Heart left ventricle (tissue), 16 donors: ENCODE data around the gene GYPC. TPM values are rescaled to one million over a fixed set of nuclear protein-coding genes. Genes with fewer than 3 reads are reported as not detected.
A peak's percentile ranks its signal among the peaks of the same experiment; 100 is the strongest.

Source experiments
- ATAC-seq, 4 donors: fragments of 200-7000 bp; cut with Tn5 transposase; one replicate each; pipeline ENCODE4 v1.9.1; 2020 to 2022; ENCODE audit warnings: moderate library complexity in 4 of 4, mild to moderate bottlenecking in 3 of 4, moderate number of reproducible peaks in 1 of 4
- DNase-seq, 5 donors: peaks; one replicate each; pipeline ENCODE4 v3.0.0-alpha.2; 2020
- H3K27ac ChIP-seq, 12 donors: fragments of 200-600 bp; sonication (generic) in 4 of 12; one replicate each; pipeline versions ENCODE4 v1.5.0 to v1.8.0; 2016 to 2022; ENCODE audit warnings: mild to moderate bottlenecking in 2 of 12
- H3K27me3 ChIP-seq, 9 donors: fragments of 200-600 bp; sonication (generic) in 2 of 9; one replicate each; pipeline versions ENCODE4 v1.5.1 to v1.8.0; 2016 to 2022; ENCODE audit warnings: mild to moderate bottlenecking in 3 of 9
- H3K36me3 ChIP-seq, 9 donors: fragments of 200-600 bp; sonication (generic) in 2 of 9; one replicate each; pipeline versions ENCODE4 v1.5.0 to v1.8.0; 2018 to 2022; ENCODE audit warnings: mild to moderate bottlenecking in 2 of 9
- H3K4me1 ChIP-seq, 12 donors: fragments of 200-600 bp; sonication (generic) in 4 of 12; one replicate each; pipeline versions ENCODE4 v1.5.0 to v1.8.0; 2016 to 2022; ENCODE audit warnings: mild to moderate bottlenecking in 3 of 12
- H3K4me3 ChIP-seq, 12 donors: fragments of 200-600 bp; sonication (generic) in 4 of 12; one replicate each; pipeline versions ENCODE4 v1.5.0 to v1.8.0; 2017 to 2022; ENCODE audit warnings: mild to moderate bottlenecking in 9 of 12, moderate library complexity in 4 of 12
- H3K9me3 ChIP-seq, 12 donors: fragments of 200-600 bp; sonication (generic) in 4 of 12; one replicate each; pipeline versions ENCODE4 v1.5.0 to v1.8.0; 2016 to 2022; ENCODE audit warnings: mild to moderate bottlenecking in 1 of 12
- CTCF ChIP-seq, 12 donors: fragments of 200-600 bp; sonication (generic) in 4 of 12; IDR thresholded peaks; one replicate each; pipeline versions ENCODE4 v1.5.0 to v1.8.0; 2018 to 2022; ENCODE audit warnings: antibody characterized with exemption in 12 of 12, mild to moderate bottlenecking in 5 of 12
- POLR2A ChIP-seq, 2 donors: fragments of 450-650 bp; IDR thresholded peaks; one replicate each; pipeline ENCODE4 v1.6.1; 2017; ENCODE audit warnings: antibody characterized with exemption in 2 of 2, mild to moderate bottlenecking in 2 of 2, moderate library complexity in 2 of 2
- WGBS, 4 donors: extraction: QIAGEN DNeasy Blood & Tissue Kit in 2 of 4; methylation state at CpG; one replicate each; pipeline versions ENCODE4 v1.1.5 to v1.1.7; 2013 to 2018; 5-methylcytosine and 5-hydroxymethylcytosine counted together
- intact Hi-C, 10 donors: fragments of 100-400 bp; cut with DNase I; formaldehyde crosslinking; loops; one replicate each; pipeline versions ENCODE4 v1.11.1 to v1.14.2; 2022
- polyA plus RNA-seq, 2 donors: library from polyadenylated mRNA; stranded (reverse); fragments of 200-250 nt; gene quantifications; one replicate each; pipeline ENCODE4 v1.2.3, GENCODE V29; 2013
- total RNA-seq, 9 donors: library from RNA; depleted of rRNA in 2 of 9; stranded (reverse); fragments of >200 nt in 2 of 9; fragmentation: NEBNext Ultra II Directional in 3 of 9; extraction: Animal tissue kit (Norgen Biotek cat#: 25700) in 3 of 9; gene quantifications; one replicate each; pipeline versions ENCODE4 v1.1.0 to v1.2.4, GENCODE V29; 2016 to 2023
- donor health status: ischemic (EF 13 %, LVEDD 7.1; RV severe dilation, severe dysfunction).
- donor health status: healthy with polysubstance abuse.
- donor health status: DM: no; HTN: yes; CAD: no.
- donor health status: DM: no; HTN: no; CAD: no.
- donor health status: ischemic (EF 25% LVEDD 6.9; RV normal size, moderate dysfunction).
- donor health status: ischemic (EF 25% LVEDD 5.7; RV mildly dilated, moderate dysfunction).
- donor health status: healthy.
- donor health status: DM: yes; HTN: yes; CAD: no.
- donor health status: ischemic (EF 35%, LVEDD 5.7; RV mildly dilated, moderate dysfunction).
- donor health status: nonischemic (EF 11% LVEDD 7.7; RV severe dilation, severe dysfunction).
- donor health status: DM: yes; HTN: yes; CAD: no.
- donor health status: PGD.
- donor health status: ischemic (EF 29% LVEDD 5.4; RV normal size, mild dysfunction).
- donor health status: nonischemic (EF 23%, LVEDD 6.1; RV moderate dilation, normal function).

Gene GYPC
- total and polyA plus RNA-seq, 11 donors = 108 to 369 (median 131) TPM

GRCh38 chr2:126672980-126673605 is 17.1 kb downstream of the GYPC start:
- Histone ChIP-seq H3K27me3 (no peaks in the 10 kb centered on the region), H3K27ac (peak overlapping the region in 1 of 12 donors; percentile 23), H3K4me1 (peaks cover 14 to 59% (median 32%) of the 10 kb centered on the region in 12 donors), H3K9me3 (peaks cover 0 to 17% (median 9%) of the 10 kb centered on the region in 12 donors), H3K36me3 (peaks cover 0 to 39% (median 0%) of the 10 kb centered on the region in 9 donors), H3K4me3 (no peak overlapping the region)
- WGBS, 4 donors = 71 to 82% (median 79%) methylated on average over 12 of the region's 12 CpGs
- peak in 2 of 4 donors; percentile 26 to 36 for ATAC-seq
- TF ChIP-seq CTCF (IDR thresholded peaks at IDR 0.05) (no peak), POLR2A (IDR thresholded peaks at IDR 0.05) (no peak)
- DNase-seq = no peak
- intact Hi-C loops = no loop called here

- no peak for DNase-seq
- intact Hi-C loops = no loop called here
- TF ChIP-seq CTCF (IDR thresholded peaks at IDR 0.05) (no peak), POLR2A (IDR thresholded peaks at IDR 0.05) (no peak)
- ATAC-seq = no peak
- Histone ChIP-seq H3K4me1 (peaks cover 12 to 63% (median 34%) of the 10 kb centered on the region in 12 donors), H3K4me3 (no peak overlapping the region), H3K36me3 (peaks cover 0 to 44% (median 2%) of the 10 kb centered on the region in 9 donors), H3K9me3 (peaks cover 0 to 17% (median 9%) of the 10 kb centered on the region in 12 donors), H3K27me3 (no peaks in the 10 kb centered on the region), H3K27ac (peak overlapping the region in 1 of 12 donors; percentile 23)
- 84 to 87% (median 86%) methylated on average over 11 of the region's 11 CpGs for WGBS, 4 donors
These were observed 18.3 kb downstream of the GYPC start for GRCh38 chr2:126674075-126674744.

DNA sequence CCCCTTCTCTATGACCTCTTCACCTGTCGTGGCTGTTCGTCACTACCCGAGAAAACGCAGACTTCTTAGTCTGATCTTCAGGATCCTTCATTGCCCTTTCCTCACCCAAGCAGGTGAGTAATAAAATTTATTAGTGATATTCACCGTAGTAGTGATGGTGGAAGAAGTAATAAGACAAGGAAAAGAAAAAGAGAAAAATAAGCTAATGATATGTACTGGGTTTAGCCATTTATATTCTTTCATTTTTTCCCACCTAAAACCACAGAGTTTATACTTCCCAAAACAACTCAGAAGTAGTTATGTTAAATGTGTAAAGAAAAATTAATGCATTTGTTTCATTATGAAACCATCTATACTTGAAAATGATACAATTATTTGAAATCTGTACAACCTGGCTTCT is 19.7 kb downstream of the GYPC start:
- peaks cover 0 to 49% (median 23%) of the 10 kb centered on the region in 12 donors for H3K4me1 ChIP-seq
- 96 to 98% (median 98%) methylated on average over 5 of the region's 5 CpGs for WGBS, 4 donors
- no peaks in the 10 kb centered on the region for H3K27me3 ChIP-seq
- intact Hi-C loops = no loop called here
- TF ChIP-seq POLR2A (IDR thresholded peaks at IDR 0.05) = no peak
- TF ChIP-seq CTCF (IDR thresholded peaks at IDR 0.05) = no peak
- ATAC-seq (no peak), DNase-seq (no peak)
- H3K36me3 ChIP-seq = peaks cover 0 to 44% (median 7%) of the 10 kb centered on the region in 9 donors
- no peak overlapping the region for H3K27ac ChIP-seq
- H3K4me3 ChIP-seq = no peak overlapping the region
- peaks cover 0 to 17% (median 9%) of the 10 kb centered on the region in 12 donors for H3K9me3 ChIP-seq
